GM13976 (cell line): ENCODE results near the gene LAD1.

Experiments used
- DNase-seq: peaks from one replicate; pipeline ENCODE4 v3.0.0; 2012; ENCODE audit warnings: low spot score
- in situ Hi-C: fragments of 300-500 bp; cut with MboI; formaldehyde crosslinking; loops from one replicate; pipeline ENCODE4 v1.12.0; 2022; ENCODE audit warnings: low sequenced_read_pairs, mixed read lengths, inconsistent platforms; ENCODE audit not compliant: unreplicated experiment
- TF ChIP-seq, protein P1 (sequence below): IDR thresholded peaks from 2 replicates; pipeline ENCODE4 v1.5.1; 2012; ENCODE audit warnings: borderline replicate concordance, mild to moderate bottlenecking; ENCODE audit not compliant: insufficient read depth; ENCODE audit errors: extremely low read depth, missing control alignments, control extremely low read depth

The LAD1 gene

DNA sequence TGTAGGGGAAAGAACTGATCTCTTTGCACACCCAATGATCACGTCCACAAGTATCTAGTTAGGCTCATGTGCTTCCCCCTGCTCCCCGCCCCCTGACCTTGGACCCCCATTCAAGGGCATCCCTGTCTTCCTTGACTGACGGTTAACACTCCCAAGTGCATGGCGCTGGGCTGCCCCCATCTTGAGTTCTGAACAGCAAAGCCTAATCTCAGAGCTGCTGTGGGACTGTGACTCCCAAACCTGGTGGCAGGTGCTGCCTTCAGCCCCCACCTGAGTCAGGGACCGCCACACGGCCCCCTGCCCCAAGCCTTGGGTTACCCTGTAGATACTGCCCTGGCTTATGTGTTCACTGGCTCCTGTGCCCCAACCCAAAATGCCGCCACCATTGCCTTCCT is 21.5 kb upstream of the LAD1 start:
- TF ChIP-seq, protein P1, sequence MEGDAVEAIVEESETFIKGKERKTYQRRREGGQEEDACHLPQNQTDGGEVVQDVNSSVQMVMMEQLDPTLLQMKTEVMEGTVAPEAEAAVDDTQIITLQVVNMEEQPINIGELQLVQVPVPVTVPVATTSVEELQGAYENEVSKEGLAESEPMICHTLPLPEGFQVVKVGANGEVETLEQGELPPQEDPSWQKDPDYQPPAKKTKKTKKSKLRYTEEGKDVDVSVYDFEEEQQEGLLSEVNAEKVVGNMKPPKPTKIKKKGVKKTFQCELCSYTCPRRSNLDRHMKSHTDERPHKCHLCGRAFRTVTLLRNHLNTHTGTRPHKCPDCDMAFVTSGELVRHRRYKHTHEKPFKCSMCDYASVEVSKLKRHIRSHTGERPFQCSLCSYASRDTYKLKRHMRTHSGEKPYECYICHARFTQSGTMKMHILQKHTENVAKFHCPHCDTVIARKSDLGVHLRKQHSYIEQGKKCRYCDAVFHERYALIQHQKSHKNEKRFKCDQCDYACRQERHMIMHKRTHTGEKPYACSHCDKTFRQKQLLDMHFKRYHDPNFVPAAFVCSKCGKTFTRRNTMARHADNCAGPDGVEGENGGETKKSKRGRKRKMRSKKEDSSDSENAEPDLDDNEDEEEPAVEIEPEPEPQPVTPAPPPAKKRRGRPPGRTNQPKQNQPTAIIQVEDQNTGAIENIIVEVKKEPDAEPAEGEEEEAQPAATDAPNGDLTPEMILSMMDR, result no peak
- no peak for DNase-seq
- in situ Hi-C loops, result no loop called here

DNA sequence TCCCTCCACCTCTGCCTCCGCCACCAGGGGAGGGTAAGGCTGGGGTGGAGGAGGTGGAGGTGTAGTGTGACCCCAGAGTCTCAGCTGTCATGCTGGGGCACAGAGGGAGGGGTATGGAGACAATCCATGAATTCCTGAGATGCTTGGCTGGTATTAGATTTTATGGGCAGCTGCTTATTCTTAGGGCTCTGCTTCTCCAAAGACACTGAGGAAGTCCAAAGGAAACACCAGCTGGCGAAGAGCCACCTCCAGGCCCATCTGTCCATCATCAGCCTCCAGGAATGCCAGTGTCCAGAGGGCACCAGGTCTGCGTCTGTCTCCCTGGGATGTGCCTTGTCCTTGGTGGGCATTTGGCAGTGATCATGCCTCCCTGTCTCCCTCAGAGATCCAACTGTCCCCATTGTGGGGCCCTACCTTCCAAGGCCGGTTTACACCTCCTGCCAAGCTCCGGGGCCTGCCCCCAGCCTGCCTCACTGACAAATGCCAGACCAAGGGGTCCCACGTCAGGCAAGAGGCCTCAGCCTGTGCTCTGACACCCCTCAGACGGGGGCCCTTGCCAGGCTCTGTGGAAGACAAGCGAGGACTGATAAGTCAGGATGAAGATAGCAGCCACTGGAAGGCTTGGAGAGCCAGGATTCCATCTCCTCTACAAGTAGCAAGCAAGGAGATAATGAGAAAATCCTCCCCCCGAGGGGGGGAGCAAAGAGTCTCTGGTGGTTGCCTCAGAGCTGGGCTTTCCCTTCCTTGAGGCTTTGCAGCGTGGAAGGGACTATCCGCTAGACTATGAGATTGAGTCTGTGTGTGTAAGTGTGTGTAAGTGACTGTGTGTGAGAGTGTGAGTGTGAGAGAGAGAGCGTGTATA is 20.9 kb upstream of the LAD1 start:
- DNase-seq, result no peak
- in situ Hi-C loops, result no loop called here
- TF ChIP-seq, protein P1, result no peak

DNA sequence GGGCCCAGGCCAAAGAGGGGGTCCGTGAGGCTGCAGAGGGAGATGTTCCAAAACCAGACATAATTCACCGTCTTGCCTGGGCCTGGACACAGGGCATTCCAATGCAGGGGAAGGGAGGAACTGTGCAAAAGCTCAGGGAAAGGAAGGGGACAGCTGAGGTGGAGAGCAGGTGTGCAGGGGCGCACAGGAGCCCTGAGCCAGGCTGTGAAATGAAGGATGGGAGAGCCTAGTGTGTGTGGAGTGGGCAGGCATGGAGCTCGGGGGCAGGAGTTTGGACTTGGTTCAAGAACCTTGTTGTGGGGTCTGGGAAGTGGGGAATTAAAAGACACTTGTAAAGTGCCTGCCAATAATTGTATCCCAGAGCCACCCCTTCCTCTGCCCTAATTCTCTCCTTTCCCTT is 20.1 kb upstream of the LAD1 start:
- no peak for DNase-seq
- in situ Hi-C loops, result no loop called here
- TF ChIP-seq, protein P1, result no peak

DNA sequence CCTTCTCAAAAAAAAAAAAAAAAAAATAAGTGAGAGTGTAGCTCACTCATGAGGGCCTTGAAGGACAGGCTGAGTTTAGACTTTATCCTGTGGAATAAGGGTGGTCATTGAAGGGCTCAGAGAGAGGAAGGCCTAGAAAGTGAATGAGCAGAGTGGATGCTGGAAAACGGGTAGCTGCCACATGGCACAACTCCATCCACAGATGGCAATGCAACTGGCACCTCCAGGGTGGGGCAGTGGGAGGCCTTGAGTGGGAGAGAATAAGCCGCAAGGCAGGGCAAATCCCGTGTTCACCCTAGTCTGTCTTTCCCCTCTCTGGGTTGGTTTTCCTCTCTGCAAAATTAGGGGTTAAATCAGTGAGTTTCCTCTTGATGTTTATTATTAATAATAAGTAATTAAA is 19.3 kb upstream of the LAD1 start:
- in situ Hi-C loops, result no loop called here
- DNase-seq, result no peak
- TF ChIP-seq, protein P1, result no peak

DNA sequence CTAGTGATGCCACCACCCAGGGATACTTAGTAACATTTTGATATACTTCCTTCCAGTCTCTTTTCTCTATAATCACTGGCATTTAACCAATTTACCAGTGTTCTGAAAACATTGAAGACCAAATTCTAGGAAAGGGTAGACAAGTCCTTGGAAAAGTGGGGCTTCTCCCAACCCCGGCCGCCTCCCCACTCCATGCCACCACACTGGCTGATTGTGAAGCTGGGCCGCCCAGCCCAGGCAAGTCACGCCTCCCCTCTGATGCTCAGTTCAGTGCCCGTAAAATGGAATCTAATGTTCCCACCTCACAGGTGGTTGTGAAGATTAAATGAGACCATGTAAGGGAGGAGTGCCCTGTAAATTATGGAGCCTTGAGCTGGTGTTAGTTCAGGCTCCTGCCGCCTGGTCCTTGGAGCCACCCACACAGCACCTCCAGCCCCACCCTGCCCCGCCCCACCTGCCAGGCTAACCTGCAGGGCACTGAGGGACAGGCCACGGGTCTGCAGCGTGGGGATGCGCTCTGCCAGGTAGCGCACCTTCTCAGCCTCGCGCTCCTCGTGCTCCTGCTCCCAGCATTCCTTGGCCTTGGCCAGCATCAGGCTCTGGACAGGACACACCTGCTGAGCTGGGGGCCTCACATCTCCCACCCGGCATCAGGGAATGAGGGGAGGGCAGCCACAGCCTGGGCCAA is 15.1 kb upstream of the LAD1 start:
- in situ Hi-C loops, result no loop called here
- DNase-seq, result no peak
- TF ChIP-seq, protein P1, result no peak

DNA sequence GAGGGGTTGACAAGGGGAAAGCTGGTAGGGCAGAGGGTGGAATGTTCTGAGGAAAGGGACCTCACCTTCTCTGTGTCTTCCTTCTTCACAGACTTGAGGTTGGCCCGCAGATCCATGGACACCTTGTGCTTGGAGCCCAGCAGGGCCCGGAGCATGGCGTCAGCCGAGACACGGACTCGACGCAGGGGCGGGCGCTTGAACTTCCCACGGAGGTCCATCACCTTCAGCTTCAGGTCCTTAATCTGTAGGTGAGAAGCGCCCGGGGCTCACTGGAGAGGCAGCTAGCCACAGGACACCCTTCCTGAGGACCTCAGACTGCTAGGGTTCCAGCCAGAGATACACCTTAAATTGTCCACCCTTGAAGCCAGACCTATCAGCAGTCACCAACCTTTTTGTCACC is 12.2 kb upstream of the LAD1 start:
- in situ Hi-C loops, result no loop called here
- no peak for DNase-seq
- TF ChIP-seq, protein P1, result no peak
